ENCODE results near the gene GLG1. TPM values are rescaled to one million over a fixed set of nuclear protein-coding genes. Genes with fewer than 3 reads are reported as not detected.

Gene GLG1
- total RNA-seq, 1 donor from 2014 or later, result 81.4 TPM

- Mint-ChIP-seq H3K4me3 (no peak overlapping the region), H3K4me1 (peaks cover 8% of the 10 kb centered on the region), H3K36me3 (ENCODE audit: low read depth) (peaks cover 85% of the 10 kb centered on the region), H3K9me3 (no peaks in the 10 kb centered on the region), H3K27ac (no peak overlapping the region), H3K27me3 (no peaks in the 10 kb centered on the region)
- ChIA-PET POLR2A (no interaction called here), CTCF (interaction anchor here (1.1 kb wide), 1 partner anchor 115 kb away, joined by 3 read pairs; no protein-coding TSS in a partner anchor)
- ATAC-seq (ENCODE audit: low read depth) (no peak), DNase-seq (no peak)
- TF ChIP-seq CTCF (IDR thresholded peaks at IDR 0.05), result no peak
- intact Hi-C loops (cut with micrococcal nuclease), result loop anchor here (1.0 to 10.0 kb wide), 3 partner anchors 119 to 314 kb away; no protein-coding TSS in a partner anchor
These were observed 16.9 kb upstream of the GLG1 start for GRCh38 chr16:74623839-74624235.

- ChIA-PET POLR2A (no interaction called here), CTCF (interaction anchor here (1.0 to 1.6 kb wide), 9 partner anchors 16 to 313 kb away, joined by 3 to 5 read pairs (median 4); partner anchors contain the start of gene GLG1)
- TF ChIP-seq CTCF (IDR thresholded peaks at IDR 0.05), result no peak
- peaks cover 81% of the 10 kb centered on the region for H3K36me3 Mint-ChIP-seq (ENCODE audit: low read depth)
- no peak overlapping the region for H3K4me3 Mint-ChIP-seq
- H3K9me3 Mint-ChIP-seq, result no peaks in the 10 kb centered on the region
- no peaks in the 10 kb centered on the region for H3K27me3 Mint-ChIP-seq
- intact Hi-C loops (cut with micrococcal nuclease), result loop anchor here (1.0 to 10.0 kb wide), 3 partner anchors 119 to 313 kb away; no protein-coding TSS in a partner anchor
- H3K27ac Mint-ChIP-seq, result no peak overlapping the region
- DNase-seq, result no peak
- peaks cover 8% of the 10 kb centered on the region for H3K4me1 Mint-ChIP-seq
- peak; percentile 50 for ATAC-seq (ENCODE audit: low read depth)
These were observed 16.4 kb upstream of the GLG1 start for GRCh38 chr16:74623214-74623838.

GRCh38 chr16:74622005-74622404, 15.1 kb upstream of the GLG1 start:
- DNase-seq (no peak), ATAC-seq (ENCODE audit: low read depth) (no peak)
- H3K9me3 Mint-ChIP-seq, result no peaks in the 10 kb centered on the region
- no peak overlapping the region for H3K27ac Mint-ChIP-seq
- intact Hi-C loops (cut with micrococcal nuclease), result loop anchor here (5.0 to 10.0 kb wide), 2 partner anchors 117 to 160 kb away; no protein-coding TSS in a partner anchor
- no peak overlapping the region for H3K4me3 Mint-ChIP-seq
- H3K27me3 Mint-ChIP-seq, result no peaks in the 10 kb centered on the region
- peaks cover 73% of the 10 kb centered on the region for H3K36me3 Mint-ChIP-seq (ENCODE audit: low read depth)
- ChIA-PET POLR2A (no interaction called here), CTCF (interaction anchor here (0.8 to 1.6 kb wide), 7 partner anchors 20 to 312 kb away, joined by 3 to 5 read pairs (median 4); no protein-coding TSS in a partner anchor)
- no peak for TF ChIP-seq CTCF (IDR thresholded peaks at IDR 0.05)
- peaks cover 3% of the 10 kb centered on the region for H3K4me1 Mint-ChIP-seq

- Mint-ChIP-seq H3K4me1 (no peaks in the 10 kb centered on the region), H3K4me3 (no peak overlapping the region), H3K27ac (no peak overlapping the region), H3K36me3 (ENCODE audit: low read depth) (peaks cover 36% of the 10 kb centered on the region), H3K27me3 (no peaks in the 10 kb centered on the region), H3K9me3 (no peaks in the 10 kb centered on the region)
- ChIA-PET CTCF (no interaction called here), POLR2A (interaction anchor here (0.7 to 1.2 kb wide), 2 partner anchors 10 to 14 kb away, joined by 3 to 4 read pairs; partner anchors contain the start of gene GLG1)
- TF ChIP-seq CTCF (IDR thresholded peaks at IDR 0.05), result no peak
- DNase-seq, result no peak
- no peak for ATAC-seq (ENCODE audit: low read depth)
- intact Hi-C loops (cut with micrococcal nuclease), result no loop called here
These were observed 10.4 kb upstream of the GLG1 start for GRCh38 chr16:74617206-74617788.

- no peak for ATAC-seq (ENCODE audit: low read depth)
- intact Hi-C loops (cut with micrococcal nuclease), result no loop called here
- Mint-ChIP-seq H3K4me3 (no peak overlapping the region), H3K27ac (no peak overlapping the region), H3K9me3 (no peaks in the 10 kb centered on the region), H3K4me1 (peaks cover 4% of the 10 kb centered on the region), H3K36me3 (ENCODE audit: low read depth) (peaks cover 9% of the 10 kb centered on the region), H3K27me3 (no peaks in the 10 kb centered on the region)
- no peak for DNase-seq
- ChIA-PET CTCF (no interaction called here), POLR2A (no interaction called here)
- TF ChIP-seq CTCF (IDR thresholded peaks at IDR 0.05), result no peak
These were observed 4.8 kb upstream of the GLG1 start for GRCh38 chr16:74611721-74612120.
